ENCODE measurements around the gene ALG2.

The ALG2 gene

DNA sequence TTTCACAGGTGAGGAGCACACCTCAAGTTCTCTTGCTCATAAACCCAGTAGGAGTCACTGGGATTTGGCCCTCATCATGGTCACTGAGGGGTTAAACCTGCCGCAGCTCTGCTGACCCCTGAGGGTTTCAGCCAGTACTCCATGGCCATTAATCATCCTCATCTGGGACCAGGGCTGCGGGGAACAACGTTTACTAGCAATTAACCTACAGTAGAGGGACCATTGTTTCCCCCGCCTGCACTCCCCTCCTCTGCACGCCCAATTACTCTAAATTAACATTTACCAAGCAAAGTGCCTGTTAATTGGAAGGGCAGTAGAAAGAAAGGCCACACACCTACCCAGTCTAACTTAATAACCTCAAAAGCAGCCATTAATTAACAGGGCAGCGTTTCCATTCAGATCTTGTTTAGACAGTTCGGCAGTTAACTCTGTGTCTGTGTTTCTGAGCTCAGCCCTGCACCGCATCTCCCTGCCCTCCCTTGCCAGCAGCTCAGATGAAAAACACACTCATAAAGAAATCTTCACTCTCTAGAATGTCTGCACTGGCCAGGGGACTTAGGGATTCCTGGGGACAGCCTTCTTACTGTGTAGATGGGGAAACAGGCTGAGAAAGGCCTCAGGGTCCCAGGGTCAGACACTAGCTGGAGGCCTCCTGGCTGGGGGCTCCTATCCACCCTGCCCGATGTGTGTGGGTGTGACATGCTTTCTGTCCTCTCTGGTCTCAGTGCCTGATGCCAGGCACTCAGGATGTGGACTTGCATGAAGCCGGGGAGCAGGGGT is 51.6 kb downstream of the ALG2 start:
- Histone ChIP-seq H3K9me3 (ENCODE audit: control insufficient read depth, insufficient read depth, low read length) (no peaks in the 10 kb centered on the region), H3K9ac (ENCODE audit: low read depth, low read length) (no peak overlapping the region), H3K27ac (ENCODE audit: low read depth, low read length) (peak overlapping the region; percentile 53), H3K4me3 (ENCODE audit: low read depth, low read length) (no peak overlapping the region), H3K36me3 (ENCODE audit: control insufficient read depth, insufficient read depth, low read length) (no peaks in the 10 kb centered on the region), H3K4me1 (ENCODE audit: control insufficient read depth, insufficient read depth, low read length) (peaks cover 44% of the 10 kb centered on the region), H3K27me3 (ENCODE audit: control insufficient read depth, insufficient read depth, low read length) (no peaks in the 10 kb centered on the region)

DNA sequence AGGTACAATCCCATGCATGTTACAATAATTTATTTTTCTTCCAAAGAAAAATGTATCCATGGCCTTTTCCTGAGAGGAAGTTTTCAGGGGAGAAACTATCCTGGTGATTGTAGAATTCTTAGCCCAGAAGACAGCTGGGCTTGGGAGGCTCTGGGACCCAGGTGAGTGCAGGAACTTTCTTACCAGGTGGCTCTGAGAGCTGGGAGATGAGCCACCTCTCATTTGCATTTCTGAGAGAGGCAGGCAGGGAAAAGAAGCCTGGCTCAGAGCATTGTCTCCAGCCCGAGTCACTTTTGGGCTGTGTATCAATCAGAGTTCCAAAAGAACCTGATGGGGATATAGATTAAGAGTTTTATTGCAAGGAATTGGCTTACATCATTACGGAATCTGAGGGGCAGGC is 52.7 kb downstream of the ALG2 start:
- no peaks in the 10 kb centered on the region for H3K36me3 ChIP-seq (ENCODE audit: control insufficient read depth, insufficient read depth, low read length)
- H3K27ac ChIP-seq (ENCODE audit: low read depth, low read length) = peak overlapping the region; percentile 41
- H3K4me3 ChIP-seq (ENCODE audit: low read depth, low read length) = no peak overlapping the region
- H3K4me1 ChIP-seq (ENCODE audit: control insufficient read depth, insufficient read depth, low read length) = peaks cover 44% of the 10 kb centered on the region
- H3K9me3 ChIP-seq (ENCODE audit: control insufficient read depth, insufficient read depth, low read length) = no peaks in the 10 kb centered on the region
- no peaks in the 10 kb centered on the region for H3K27me3 ChIP-seq (ENCODE audit: control insufficient read depth, insufficient read depth, low read length)
- no peak overlapping the region for H3K9ac ChIP-seq (ENCODE audit: low read depth, low read length)

DNA sequence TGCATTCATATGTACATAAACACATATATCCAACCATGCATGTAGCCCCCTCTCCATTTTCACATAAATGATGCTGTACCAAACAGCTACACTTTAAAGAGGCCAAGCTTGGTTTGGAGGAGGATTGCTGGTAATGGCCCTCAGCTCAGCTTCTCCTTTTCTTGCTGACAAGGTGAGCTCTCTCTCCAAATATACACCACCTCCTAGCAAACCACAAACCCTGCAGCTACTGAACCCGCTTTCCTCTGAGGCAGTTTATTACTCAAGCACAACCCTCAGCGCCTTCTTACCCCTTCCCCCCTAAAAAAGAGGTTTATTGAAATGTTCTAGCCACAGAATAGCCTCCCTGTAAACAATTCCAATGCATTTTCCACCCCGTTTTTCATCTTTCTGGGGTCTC is 54.0 kb downstream of the ALG2 start:
- Histone ChIP-seq H3K27ac (ENCODE audit: low read depth, low read length) (no peak overlapping the region), H3K27me3 (ENCODE audit: control insufficient read depth, insufficient read depth, low read length) (no peaks in the 10 kb centered on the region), H3K9me3 (ENCODE audit: control insufficient read depth, insufficient read depth, low read length) (no peaks in the 10 kb centered on the region), H3K4me1 (ENCODE audit: control insufficient read depth, insufficient read depth, low read length) (peaks cover 32% of the 10 kb centered on the region), H3K36me3 (ENCODE audit: control insufficient read depth, insufficient read depth, low read length) (no peaks in the 10 kb centered on the region), H3K4me3 (ENCODE audit: low read depth, low read length) (no peak overlapping the region), H3K9ac (ENCODE audit: low read depth, low read length) (no peak overlapping the region)

- Histone ChIP-seq H3K4me3 (ENCODE audit: low read depth, low read length) (no peak overlapping the region), H3K9me3 (ENCODE audit: control insufficient read depth, insufficient read depth, low read length) (no peaks in the 10 kb centered on the region), H3K27ac (ENCODE audit: low read depth, low read length) (no peak overlapping the region), H3K9ac (ENCODE audit: low read depth, low read length) (no peak overlapping the region), H3K36me3 (ENCODE audit: control insufficient read depth, insufficient read depth, low read length) (no peaks in the 10 kb centered on the region), H3K27me3 (ENCODE audit: control insufficient read depth, insufficient read depth, low read length) (no peaks in the 10 kb centered on the region), H3K4me1 (ENCODE audit: control insufficient read depth, insufficient read depth, low read length) (peaks cover 28% of the 10 kb centered on the region)
These were observed 54.6 kb downstream of the ALG2 start for GRCh38 chr9:99167119-99167518.

All from HUES48 (cell line).